ENCODE measurements around the gene SLC9A2. TPM values are rescaled to one million over a fixed set of nuclear protein-coding genes. Genes with fewer than 3 reads are reported as not detected.
A peak's percentile ranks its signal among the peaks of the same experiment; 100 is the strongest.

Gene SLC9A2
- total RNA-seq, 1 donor from 2014 or later = not detected

DNA sequence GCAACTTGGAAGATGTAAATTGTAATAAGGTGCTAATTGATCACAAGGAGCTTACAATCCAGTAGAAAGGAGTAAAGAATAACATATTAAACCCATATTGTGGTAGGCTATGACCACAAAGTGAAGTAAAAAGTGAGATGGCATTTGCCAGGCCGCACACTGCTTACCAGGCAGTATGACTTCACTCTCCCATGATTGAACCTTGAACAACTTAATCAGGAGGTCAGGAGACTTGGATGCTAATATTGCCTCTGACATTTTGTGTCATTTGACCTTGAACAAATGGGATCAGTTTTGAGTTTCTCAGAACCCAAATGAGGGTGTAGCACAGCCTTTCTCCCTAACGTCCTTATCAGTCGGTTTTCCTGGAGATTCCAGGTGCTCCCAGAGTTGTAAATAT lies 44.0 kb downstream of the SLC9A2 start:
- H3K27ac ChIP-seq = no peak overlapping the region
- DNase-seq (ENCODE audit: low spot score) = no peak
- no peak overlapping the region for H3K4me2 ChIP-seq
- H3K36me3 ChIP-seq = no peaks in the 10 kb centered on the region
- no peak overlapping the region for H3K4me3 Mint-ChIP-seq
- no peak overlapping the region for H3K4me3 ChIP-seq
- no peak overlapping the region for H2AFZ ChIP-seq (replicated peaks)
- peaks cover 2% of the 10 kb centered on the region for H3K27me3 Mint-ChIP-seq (ENCODE audit: insufficient read depth, low read depth)
- no peaks in the 10 kb centered on the region for H3K9me3 ChIP-seq (ENCODE audit: low read depth)
- no peaks in the 10 kb centered on the region for H3K79me2 ChIP-seq (ENCODE audit: low read depth)
- H3K4me1 Mint-ChIP-seq = no peaks in the 10 kb centered on the region
- no peak for TF ChIP-seq EZH2 (IDR thresholded peaks at IDR 0.05)
- H3K27me3 ChIP-seq = no peaks in the 10 kb centered on the region
- H3F3A ChIP-seq (ENCODE audit: low read depth) = no peaks in the 10 kb centered on the region
- no peak overlapping the region for H3K27ac Mint-ChIP-seq
- no peaks in the 10 kb centered on the region for H4K20me1 ChIP-seq (ENCODE audit: low read depth)
- H3K4me1 ChIP-seq = no peaks in the 10 kb centered on the region
- H3K36me3 Mint-ChIP-seq = no peaks in the 10 kb centered on the region
- H3K9ac ChIP-seq = no peak overlapping the region
- H3K9me3 Mint-ChIP-seq = no peaks in the 10 kb centered on the region

DNA sequence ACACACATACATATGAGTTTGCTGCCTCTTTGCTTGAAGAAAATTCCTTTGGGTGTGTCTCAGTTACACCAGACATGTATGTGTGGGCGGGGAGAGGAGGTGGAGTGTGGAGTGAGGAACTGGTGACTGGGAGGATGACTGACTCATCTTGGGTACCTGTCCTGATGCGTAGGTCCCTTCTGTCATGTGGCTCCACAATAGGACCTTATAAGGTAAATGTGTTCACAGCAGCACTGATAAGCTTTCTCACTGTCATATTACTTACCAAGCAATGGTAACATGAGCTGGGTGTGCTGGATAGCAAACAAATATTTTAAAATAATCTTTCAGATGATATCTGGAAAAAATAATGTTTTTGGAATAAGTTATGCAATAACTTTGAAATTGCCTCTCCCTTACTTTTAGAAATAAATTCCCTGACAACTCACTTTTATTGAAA lies 45.1 kb downstream of the SLC9A2 start:
- Histone ChIP-seq H3K27ac (no peak overlapping the region), H3F3A (ENCODE audit: low read depth) (no peaks in the 10 kb centered on the region), H2AFZ (replicated peaks) (no peak overlapping the region), H3K36me3 (no peaks in the 10 kb centered on the region), H3K27me3 (no peaks in the 10 kb centered on the region), H4K20me1 (ENCODE audit: low read depth) (no peaks in the 10 kb centered on the region), H3K9ac (no peak overlapping the region), H3K9me3 (ENCODE audit: low read depth) (no peaks in the 10 kb centered on the region), H3K79me2 (ENCODE audit: low read depth) (no peaks in the 10 kb centered on the region), H3K4me1 (no peaks in the 10 kb centered on the region), H3K4me3 (no peak overlapping the region), H3K4me2 (no peak overlapping the region)
- Mint-ChIP-seq H3K27me3 (ENCODE audit: insufficient read depth, low read depth) (peaks cover 2% of the 10 kb centered on the region), H3K4me1 (no peaks in the 10 kb centered on the region), H3K9me3 (no peaks in the 10 kb centered on the region), H3K4me3 (no peak overlapping the region), H3K36me3 (no peaks in the 10 kb centered on the region), H3K27ac (no peak overlapping the region)
- no peak for DNase-seq (ENCODE audit: low spot score)
- TF ChIP-seq EZH2 (IDR thresholded peaks at IDR 0.05) = no peak

DNA sequence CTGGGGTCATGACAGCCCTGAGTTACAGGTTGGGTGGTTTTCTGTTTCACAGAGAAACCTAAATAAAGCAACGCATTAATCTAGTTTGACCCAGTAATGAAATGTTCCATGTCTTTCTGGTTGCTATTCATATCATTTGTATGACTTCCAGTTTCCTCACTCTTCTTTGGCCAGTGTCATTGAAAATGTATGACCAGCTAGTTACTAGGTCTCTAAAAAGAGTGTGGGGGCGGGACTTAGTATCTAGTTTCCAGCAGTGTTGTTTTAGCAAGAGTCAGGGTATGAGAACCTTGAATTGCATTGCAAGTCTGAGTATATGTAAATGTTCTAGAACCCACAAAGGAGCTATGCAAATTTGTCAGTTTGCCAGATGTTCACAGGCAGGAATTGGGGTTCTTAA lies 47.7 kb downstream of the SLC9A2 start:
- no peak overlapping the region for H3K27ac Mint-ChIP-seq

DNA sequence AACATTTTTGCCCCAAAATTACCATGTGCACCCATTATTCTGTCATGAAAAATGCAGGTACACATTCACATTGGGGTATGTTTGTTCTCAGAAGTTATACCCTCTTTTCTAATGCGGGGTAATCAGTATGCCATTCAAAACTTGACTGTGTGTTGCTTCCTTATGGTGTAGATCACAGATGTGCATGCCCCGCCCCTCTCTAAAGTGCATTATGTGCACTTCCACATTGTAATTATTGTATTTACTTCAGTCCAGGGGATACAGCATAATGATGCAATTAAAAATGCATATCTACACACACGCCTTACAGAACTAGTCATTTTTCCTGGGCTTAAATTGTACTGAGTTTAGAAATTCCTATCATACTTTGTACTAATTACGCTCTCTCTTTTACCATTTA lies 48.8 kb downstream of the SLC9A2 start:
- peaks cover 2% of the 10 kb centered on the region for H3K27me3 Mint-ChIP-seq (ENCODE audit: insufficient read depth, low read depth)
- no peaks in the 10 kb centered on the region for H3K4me1 Mint-ChIP-seq
- no peaks in the 10 kb centered on the region for H3K9me3 ChIP-seq (ENCODE audit: low read depth)
- no peak for DNase-seq (ENCODE audit: low spot score)
- TF ChIP-seq EZH2 (IDR thresholded peaks at IDR 0.05) (no peak), EZH2phosphoT487 (IDR thresholded peaks at IDR 0.05) (no peak)
- TF ChIP-seq, protein P1, sequence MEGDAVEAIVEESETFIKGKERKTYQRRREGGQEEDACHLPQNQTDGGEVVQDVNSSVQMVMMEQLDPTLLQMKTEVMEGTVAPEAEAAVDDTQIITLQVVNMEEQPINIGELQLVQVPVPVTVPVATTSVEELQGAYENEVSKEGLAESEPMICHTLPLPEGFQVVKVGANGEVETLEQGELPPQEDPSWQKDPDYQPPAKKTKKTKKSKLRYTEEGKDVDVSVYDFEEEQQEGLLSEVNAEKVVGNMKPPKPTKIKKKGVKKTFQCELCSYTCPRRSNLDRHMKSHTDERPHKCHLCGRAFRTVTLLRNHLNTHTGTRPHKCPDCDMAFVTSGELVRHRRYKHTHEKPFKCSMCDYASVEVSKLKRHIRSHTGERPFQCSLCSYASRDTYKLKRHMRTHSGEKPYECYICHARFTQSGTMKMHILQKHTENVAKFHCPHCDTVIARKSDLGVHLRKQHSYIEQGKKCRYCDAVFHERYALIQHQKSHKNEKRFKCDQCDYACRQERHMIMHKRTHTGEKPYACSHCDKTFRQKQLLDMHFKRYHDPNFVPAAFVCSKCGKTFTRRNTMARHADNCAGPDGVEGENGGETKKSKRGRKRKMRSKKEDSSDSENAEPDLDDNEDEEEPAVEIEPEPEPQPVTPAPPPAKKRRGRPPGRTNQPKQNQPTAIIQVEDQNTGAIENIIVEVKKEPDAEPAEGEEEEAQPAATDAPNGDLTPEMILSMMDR (IDR thresholded peaks at IDR 0.05) = no peak
- H3K4me3 ChIP-seq = no peak overlapping the region
- H3K4me1 ChIP-seq = no peaks in the 10 kb centered on the region
- no peaks in the 10 kb centered on the region for H3K79me2 ChIP-seq (ENCODE audit: low read depth)
- no peaks in the 10 kb centered on the region for H3K36me3 Mint-ChIP-seq
- no peaks in the 10 kb centered on the region for H4K20me1 ChIP-seq (ENCODE audit: low read depth)
- H3K4me2 ChIP-seq = no peak overlapping the region
- no peaks in the 10 kb centered on the region for H3K9me3 Mint-ChIP-seq
- no peak overlapping the region for H3K27ac ChIP-seq
- H2AFZ ChIP-seq (replicated peaks) = peak overlapping the region; percentile 34
- no peak overlapping the region for H3K9ac ChIP-seq
- no peaks in the 10 kb centered on the region for H3K27me3 ChIP-seq
- no peak overlapping the region for H3K4me3 Mint-ChIP-seq
- H3K36me3 ChIP-seq = no peaks in the 10 kb centered on the region
- H3F3A ChIP-seq (ENCODE audit: low read depth) = no peaks in the 10 kb centered on the region
- H3K27ac Mint-ChIP-seq = no peak overlapping the region

More for the DNA sequence above, 47.7 kb downstream of the SLC9A2 start:
- Mint-ChIP-seq H3K36me3 (no peaks in the 10 kb centered on the region), H3K4me3 (no peak overlapping the region), H3K27me3 (ENCODE audit: insufficient read depth, low read depth) (peaks cover 2% of the 10 kb centered on the region), H3K9me3 (no peaks in the 10 kb centered on the region), H3K4me1 (no peaks in the 10 kb centered on the region)
- no peaks in the 10 kb centered on the region for H3K79me2 ChIP-seq (ENCODE audit: low read depth)
- no peak overlapping the region for H3K27ac ChIP-seq
- TF ChIP-seq EZH2 (IDR thresholded peaks at IDR 0.05) (no peak), EZH2phosphoT487 (IDR thresholded peaks at IDR 0.05) (no peak)
- TF ChIP-seq, protein P1 (IDR thresholded peaks at IDR 0.05) = no peak
- H3K4me1 ChIP-seq = no peaks in the 10 kb centered on the region
- no peaks in the 10 kb centered on the region for H3K9me3 ChIP-seq (ENCODE audit: low read depth)
- no peak overlapping the region for H2AFZ ChIP-seq (replicated peaks)
- H3K9ac ChIP-seq = no peak overlapping the region
- H3K27me3 ChIP-seq = no peaks in the 10 kb centered on the region
- DNase-seq (ENCODE audit: low spot score) = no peak
- no peaks in the 10 kb centered on the region for H3F3A ChIP-seq (ENCODE audit: low read depth)
- H3K4me3 ChIP-seq = no peak overlapping the region
- no peaks in the 10 kb centered on the region for H3K36me3 ChIP-seq
- H3K4me2 ChIP-seq = no peak overlapping the region
- no peaks in the 10 kb centered on the region for H4K20me1 ChIP-seq (ENCODE audit: low read depth)

All from neural progenitor cell (in vitro differentiated cells).